Measurements from ENCODE around the gene RBBP8. TPM values are rescaled to one million over a fixed set of nuclear protein-coding genes. Genes with fewer than 3 reads are reported as not detected.
A peak's percentile ranks its signal among the peaks of the same experiment; 100 is the strongest.

The RBBP8 gene
- total RNA-seq, 1 donor from 2014 or later = 64.8 TPM

- Mint-ChIP-seq H3K4me1 (no peaks in the 10 kb centered on the region), H3K27ac (no peak overlapping the region), H3K9me3 (no peaks in the 10 kb centered on the region), H3K4me3 (no peak overlapping the region), H3K36me3 (peaks cover 36% of the 10 kb centered on the region), H3K27me3 (ENCODE audit: insufficient read depth, low read depth) (no peaks in the 10 kb centered on the region)
- Histone ChIP-seq H3K79me2 (ENCODE audit: low read depth) (no peaks in the 10 kb centered on the region), H3K27ac (no peak overlapping the region), H3K27me3 (no peaks in the 10 kb centered on the region), H3K4me1 (no peaks in the 10 kb centered on the region), H3K4me2 (no peak overlapping the region), H3F3A (ENCODE audit: low read depth) (no peaks in the 10 kb centered on the region), H3K36me3 (peaks cover 4% of the 10 kb centered on the region), H3K4me3 (no peak overlapping the region), H2AFZ (replicated peaks) (no peak overlapping the region), H3K9me3 (ENCODE audit: low read depth) (no peaks in the 10 kb centered on the region), H4K20me1 (ENCODE audit: low read depth) (no peaks in the 10 kb centered on the region), H3K9ac (no peak overlapping the region)
- TF ChIP-seq EZH2phosphoT487 (IDR thresholded peaks at IDR 0.05) (no peak), EZH2 (IDR thresholded peaks at IDR 0.05) (no peak)
- no peak for DNase-seq (ENCODE audit: low spot score)
Measured at GRCh38 chr18:23012249-23012648, 79.1 kb downstream of the RBBP8 start.

DNA sequence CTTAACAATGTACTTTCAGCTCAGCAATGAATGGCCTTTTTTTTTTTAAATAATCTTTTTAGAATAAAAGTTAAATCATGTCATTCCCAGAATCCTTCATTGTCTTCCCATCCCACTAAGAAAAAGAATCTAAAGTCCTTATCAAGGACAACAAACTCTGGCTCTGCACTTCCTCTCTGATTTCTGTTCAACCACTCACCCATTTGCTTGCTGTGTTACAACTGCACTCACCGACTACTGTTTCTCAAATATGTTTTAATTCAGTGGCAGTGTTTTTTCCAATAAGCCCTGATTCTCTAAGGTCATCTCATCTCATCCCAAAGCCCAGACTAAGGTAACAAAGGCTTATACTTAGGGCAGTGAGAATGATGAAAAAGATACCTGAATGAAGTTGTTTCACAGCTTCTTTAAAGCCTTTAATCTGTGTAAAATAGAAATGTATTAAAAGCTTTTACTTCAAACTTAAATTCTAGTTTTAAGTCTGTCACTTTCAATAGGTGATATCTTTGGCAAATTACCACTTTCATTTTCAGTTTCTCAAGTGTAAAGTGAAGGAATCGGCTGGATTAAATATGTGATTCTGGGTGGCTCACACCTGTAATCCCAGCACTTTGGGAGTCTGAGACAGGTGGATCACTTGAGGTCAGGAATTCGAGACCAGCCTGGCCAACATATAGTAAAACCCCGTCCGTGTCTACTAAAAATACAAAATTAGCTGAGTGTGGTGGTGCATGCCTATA, 87.6 kb downstream of the RBBP8 start:
- Histone ChIP-seq H3K27ac (peak overlapping the region; percentile 25), H3K9me3 (ENCODE audit: low read depth) (no peaks in the 10 kb centered on the region), H3K9ac (no peak overlapping the region), H2AFZ (replicated peaks) (no peak overlapping the region), H3K4me2 (no peak overlapping the region), H3K36me3 (peaks cover 21% of the 10 kb centered on the region), H3K27me3 (no peaks in the 10 kb centered on the region), H4K20me1 (ENCODE audit: low read depth) (no peaks in the 10 kb centered on the region), H3K79me2 (ENCODE audit: low read depth) (no peaks in the 10 kb centered on the region), H3K4me3 (no peak overlapping the region), H3K4me1 (no peaks in the 10 kb centered on the region), H3F3A (ENCODE audit: low read depth) (peaks cover 9% of the 10 kb centered on the region)
- H3K4me3 Mint-ChIP-seq = no peak overlapping the region
- H3K36me3 Mint-ChIP-seq = peaks cover 23% of the 10 kb centered on the region
- peaks cover 2% of the 10 kb centered on the region for H3K27me3 Mint-ChIP-seq (ENCODE audit: insufficient read depth, low read depth)
- no peaks in the 10 kb centered on the region for H3K9me3 Mint-ChIP-seq
- H3K4me1 Mint-ChIP-seq = no peaks in the 10 kb centered on the region
- DNase-seq (ENCODE audit: low spot score) = no peak
- no peak for TF ChIP-seq EZH2phosphoT487 (IDR thresholded peaks at IDR 0.05)
- TF ChIP-seq EZH2 (IDR thresholded peaks at IDR 0.05) = no peak
- TF ChIP-seq, protein P1, sequence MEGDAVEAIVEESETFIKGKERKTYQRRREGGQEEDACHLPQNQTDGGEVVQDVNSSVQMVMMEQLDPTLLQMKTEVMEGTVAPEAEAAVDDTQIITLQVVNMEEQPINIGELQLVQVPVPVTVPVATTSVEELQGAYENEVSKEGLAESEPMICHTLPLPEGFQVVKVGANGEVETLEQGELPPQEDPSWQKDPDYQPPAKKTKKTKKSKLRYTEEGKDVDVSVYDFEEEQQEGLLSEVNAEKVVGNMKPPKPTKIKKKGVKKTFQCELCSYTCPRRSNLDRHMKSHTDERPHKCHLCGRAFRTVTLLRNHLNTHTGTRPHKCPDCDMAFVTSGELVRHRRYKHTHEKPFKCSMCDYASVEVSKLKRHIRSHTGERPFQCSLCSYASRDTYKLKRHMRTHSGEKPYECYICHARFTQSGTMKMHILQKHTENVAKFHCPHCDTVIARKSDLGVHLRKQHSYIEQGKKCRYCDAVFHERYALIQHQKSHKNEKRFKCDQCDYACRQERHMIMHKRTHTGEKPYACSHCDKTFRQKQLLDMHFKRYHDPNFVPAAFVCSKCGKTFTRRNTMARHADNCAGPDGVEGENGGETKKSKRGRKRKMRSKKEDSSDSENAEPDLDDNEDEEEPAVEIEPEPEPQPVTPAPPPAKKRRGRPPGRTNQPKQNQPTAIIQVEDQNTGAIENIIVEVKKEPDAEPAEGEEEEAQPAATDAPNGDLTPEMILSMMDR (IDR thresholded peaks at IDR 0.05) = no peak
- H3K27ac Mint-ChIP-seq = no peak overlapping the region

- peaks cover 25% of the 10 kb centered on the region for H3K36me3 Mint-ChIP-seq
- H3K79me2 ChIP-seq (ENCODE audit: low read depth) = no peaks in the 10 kb centered on the region
- peaks cover 2% of the 10 kb centered on the region for H3K27me3 Mint-ChIP-seq (ENCODE audit: insufficient read depth, low read depth)
- H3K36me3 ChIP-seq = peaks cover 27% of the 10 kb centered on the region
- no peaks in the 10 kb centered on the region for H3K4me1 Mint-ChIP-seq
- no peaks in the 10 kb centered on the region for H3K4me1 ChIP-seq
- H3K9me3 ChIP-seq (ENCODE audit: low read depth) = no peaks in the 10 kb centered on the region
- H2AFZ ChIP-seq (replicated peaks) = no peak overlapping the region
- H3F3A ChIP-seq (ENCODE audit: low read depth) = peaks cover 9% of the 10 kb centered on the region
- no peaks in the 10 kb centered on the region for H4K20me1 ChIP-seq (ENCODE audit: low read depth)
- no peak for DNase-seq (ENCODE audit: low spot score)
- no peak overlapping the region for H3K9ac ChIP-seq
- no peaks in the 10 kb centered on the region for H3K9me3 Mint-ChIP-seq
- H3K27me3 ChIP-seq = no peaks in the 10 kb centered on the region
- no peak overlapping the region for H3K4me3 Mint-ChIP-seq
- H3K4me3 ChIP-seq = no peak overlapping the region
- TF ChIP-seq EZH2phosphoT487 (IDR thresholded peaks at IDR 0.05) (no peak), EZH2 (IDR thresholded peaks at IDR 0.05) (no peak)
- TF ChIP-seq, protein P1 (IDR thresholded peaks at IDR 0.05) = no peak
- H3K27ac Mint-ChIP-seq = no peak overlapping the region
- H3K4me2 ChIP-seq = no peak overlapping the region
- no peak overlapping the region for H3K27ac ChIP-seq
Measured at GRCh38 chr18:23021623-23022022, 88.5 kb downstream of the RBBP8 start.

DNA sequence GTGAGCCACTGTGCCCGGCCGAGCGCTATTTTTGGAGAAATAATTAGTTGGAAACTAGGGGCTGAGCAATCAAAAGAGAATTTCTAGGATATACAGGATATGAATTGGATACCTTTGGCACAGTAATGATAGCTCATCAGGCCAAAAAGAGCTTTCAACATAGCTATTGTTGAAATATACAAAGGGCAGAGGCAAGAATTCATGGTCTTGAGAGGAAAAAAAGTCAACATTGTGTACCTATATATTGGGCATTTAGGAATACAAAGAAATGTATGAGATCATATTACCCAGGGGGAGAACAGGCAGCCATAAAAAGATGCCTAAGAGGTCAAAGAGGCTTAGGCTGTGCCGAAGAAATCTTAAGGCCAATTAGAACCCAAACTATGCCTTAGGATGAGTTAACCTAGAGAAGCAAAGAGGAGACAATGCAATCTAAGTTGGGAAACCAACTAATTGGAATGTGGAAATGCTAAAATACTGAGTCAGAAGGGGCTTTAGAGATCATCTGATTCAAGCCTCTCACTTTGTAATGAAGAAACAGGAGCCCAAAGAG, 99.0 kb downstream of the RBBP8 start:
- no peak overlapping the region for H2AFZ ChIP-seq (replicated peaks)
- H3K27me3 ChIP-seq = no peaks in the 10 kb centered on the region
- no peak overlapping the region for H3K4me2 ChIP-seq
- H3K4me1 ChIP-seq = no peaks in the 10 kb centered on the region
- Mint-ChIP-seq H3K27ac (no peak overlapping the region), H3K4me3 (no peak overlapping the region), H3K27me3 (ENCODE audit: insufficient read depth, low read depth) (peaks cover 5% of the 10 kb centered on the region), H3K36me3 (peaks cover 3% of the 10 kb centered on the region), H3K4me1 (peaks cover 8% of the 10 kb centered on the region), H3K9me3 (no peaks in the 10 kb centered on the region)
- H3K27ac ChIP-seq = no peak overlapping the region
- no peak overlapping the region for H3K9ac ChIP-seq
- H3K79me2 ChIP-seq (ENCODE audit: low read depth) = no peaks in the 10 kb centered on the region
- no peak overlapping the region for H3K4me3 ChIP-seq
- no peak for DNase-seq (ENCODE audit: low spot score)
- H3K36me3 ChIP-seq = peaks cover 5% of the 10 kb centered on the region
- no peaks in the 10 kb centered on the region for H4K20me1 ChIP-seq (ENCODE audit: low read depth)
- TF ChIP-seq, protein P1 (IDR thresholded peaks at IDR 0.05) = no peak
- TF ChIP-seq EZH2 (IDR thresholded peaks at IDR 0.05) = no peak
- TF ChIP-seq EZH2phosphoT487 (IDR thresholded peaks at IDR 0.05) = no peak
- H3F3A ChIP-seq (ENCODE audit: low read depth) = no peaks in the 10 kb centered on the region
- H3K9me3 ChIP-seq (ENCODE audit: low read depth) = no peaks in the 10 kb centered on the region
